NCI-H2171 (cell line): ENCODE results near the gene NPIPB8.
"Not testable (repeated sequence)": the region's sequence is repeated elsewhere in the genome, so short reads cannot be mapped to it uniquely, and the experiment has no call there.

Experiments used
- DNase-seq: peaks from one replicate; lab custom pipeline; 2025; lab: John Stamatoyannopoulos, UW

NPIPB8 gene

DNA sequence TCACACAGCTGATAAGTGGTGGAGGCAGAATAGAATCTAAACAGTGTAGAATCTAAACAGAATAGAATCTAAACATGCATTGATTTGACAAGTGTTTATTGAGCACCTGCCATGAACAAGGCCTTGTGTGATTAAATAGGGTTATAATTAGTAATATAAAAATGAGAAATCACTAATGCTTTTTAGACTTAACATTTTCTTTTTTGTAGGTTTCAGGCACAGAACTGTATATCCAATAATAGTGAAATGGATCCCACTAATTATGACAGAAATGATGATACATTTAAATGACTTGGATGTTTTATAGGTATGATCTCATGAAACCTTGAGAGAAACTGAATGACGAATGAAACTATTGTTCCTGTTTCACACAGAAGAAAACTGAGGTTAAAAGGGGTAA, at the start of gene NPIPB8:
Gene NPIPB8 (plus strand): TSS at position 301 of the 400 bp plus-strand sequence. CDS start 296 bp downstream, outside the sequence.
- not testable (repeated sequence) for DNase-seq

DNA sequence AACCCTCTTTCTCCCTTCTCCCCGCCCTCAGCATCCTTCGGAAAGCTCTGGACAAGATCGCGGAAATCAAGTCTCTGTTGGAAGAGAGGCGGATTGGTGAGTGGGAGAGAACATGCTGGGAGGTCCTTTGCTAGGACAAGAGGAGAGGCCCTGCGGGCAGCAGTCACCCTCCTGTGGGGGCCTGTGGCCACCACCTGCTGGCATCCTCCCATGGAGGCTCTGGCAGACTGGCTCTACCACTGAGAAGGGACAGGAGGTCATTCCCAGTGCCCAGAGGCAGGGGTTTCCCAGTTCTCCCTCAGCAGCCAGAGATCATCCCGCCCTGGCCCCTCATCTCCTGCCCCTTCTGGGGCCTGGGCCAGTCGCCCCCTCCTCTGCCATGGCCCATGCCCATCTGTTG, 48.8 kb upstream of the NPIPB8 start:
- DNase-seq = no peak

DNA sequence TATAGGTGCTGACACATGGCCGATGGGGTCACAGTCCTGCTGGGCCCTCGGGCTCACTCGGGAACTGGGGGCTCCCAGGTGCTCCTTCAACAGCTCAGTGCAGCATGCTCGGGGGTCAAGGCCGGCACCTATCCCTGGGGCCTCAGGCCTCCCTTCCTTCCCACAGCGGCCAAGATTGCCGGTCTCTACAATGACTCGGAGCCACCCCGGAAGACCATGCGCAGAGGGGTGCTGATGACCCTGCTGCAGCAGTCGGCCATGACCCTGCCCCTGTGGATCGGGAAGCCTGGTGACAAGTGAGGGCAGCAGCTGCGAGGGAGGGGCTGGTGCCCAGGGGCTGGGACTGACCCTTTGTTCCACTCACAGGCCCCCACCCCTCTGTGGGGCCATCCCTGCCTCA, 47.9 kb upstream of the NPIPB8 start:
- DNase-seq = no peak

DNA sequence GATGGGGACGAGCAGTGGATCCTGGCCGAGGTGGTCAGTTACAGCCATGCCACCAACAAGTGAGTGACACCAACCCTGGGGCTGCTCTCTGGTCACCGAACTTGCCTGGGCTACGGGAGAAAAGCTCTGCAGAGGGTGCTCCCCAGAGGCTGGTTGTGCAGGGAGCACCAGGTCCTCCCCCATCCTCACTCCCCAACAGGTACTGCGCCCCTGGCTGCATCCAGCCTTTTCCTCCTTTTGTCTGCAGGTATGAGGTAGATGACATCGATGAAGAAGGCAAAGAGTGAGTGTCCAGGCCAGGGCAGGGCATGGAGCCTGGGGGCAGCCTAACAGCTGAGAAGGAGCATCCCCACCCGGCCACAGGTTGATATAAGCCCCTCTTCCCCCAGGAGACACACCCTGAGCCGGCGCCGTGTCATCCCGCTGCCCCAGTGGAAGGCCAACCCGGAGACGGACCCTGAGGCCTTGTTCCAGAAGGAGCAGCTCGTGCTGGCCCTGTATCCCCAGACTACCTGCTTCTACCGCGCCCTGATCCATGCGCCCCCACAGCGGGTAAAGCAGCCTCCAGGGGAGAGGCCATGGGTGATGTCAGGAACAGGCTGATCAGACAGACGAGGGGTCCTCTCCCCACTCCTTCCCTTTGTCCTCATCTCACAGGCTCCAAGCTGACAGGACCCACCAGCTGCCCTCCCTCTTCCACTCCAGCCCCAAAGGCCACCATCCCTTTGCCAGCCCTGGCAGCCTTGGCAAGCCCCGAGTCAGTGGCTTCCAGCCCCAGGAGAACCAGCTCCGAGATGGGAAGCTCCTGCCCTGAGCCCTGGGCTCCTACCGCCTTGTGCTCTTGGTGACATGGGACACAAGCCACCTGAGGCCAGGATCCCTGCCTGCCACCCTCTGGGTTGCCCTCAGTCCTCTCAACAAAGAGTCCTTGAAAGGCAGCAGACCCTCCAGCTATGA, 47.2 kb upstream of the NPIPB8 start:
- no peak for DNase-seq

DNA sequence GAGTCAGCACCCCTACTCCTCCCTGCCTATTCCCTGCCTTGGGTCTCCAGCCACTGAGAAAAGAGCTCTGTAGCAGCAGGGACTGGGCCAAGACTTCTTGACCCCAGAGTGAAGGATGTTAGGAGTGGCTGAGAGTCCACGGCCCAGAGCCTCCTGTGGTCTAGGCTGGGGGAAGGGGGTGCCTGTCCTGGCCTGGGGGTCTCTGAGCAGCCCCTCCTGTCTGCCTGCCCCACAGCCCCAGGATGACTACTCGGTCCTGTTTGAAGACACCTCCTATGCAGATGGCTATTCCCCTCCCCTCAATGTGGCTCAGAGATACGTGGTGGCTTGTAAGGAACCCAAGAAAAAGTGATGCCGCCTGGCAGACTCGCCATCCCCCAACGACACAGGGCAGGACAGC, 46.5 kb upstream of the NPIPB8 start:
- no peak for DNase-seq

DNA sequence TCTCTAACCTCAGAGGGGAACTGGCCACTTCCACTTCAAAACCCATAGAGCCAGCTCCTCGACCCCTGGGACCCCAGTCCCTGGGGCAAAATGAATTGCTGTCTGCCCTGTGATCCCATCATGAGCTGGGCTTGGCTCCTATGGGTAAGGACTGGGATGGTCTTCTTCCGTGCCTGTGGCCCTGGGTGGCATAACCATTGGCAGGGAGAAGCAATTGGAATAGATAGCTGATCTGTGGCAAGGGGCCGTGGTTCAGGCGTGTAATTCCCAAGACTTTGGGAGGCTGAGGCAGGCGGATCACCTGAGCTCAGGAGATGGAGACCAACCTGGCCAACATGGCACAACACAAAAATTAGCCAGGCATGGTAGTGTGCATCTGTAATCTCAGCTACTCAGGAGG, 45.4 kb upstream of the NPIPB8 start:
- no peak for DNase-seq

DNA sequence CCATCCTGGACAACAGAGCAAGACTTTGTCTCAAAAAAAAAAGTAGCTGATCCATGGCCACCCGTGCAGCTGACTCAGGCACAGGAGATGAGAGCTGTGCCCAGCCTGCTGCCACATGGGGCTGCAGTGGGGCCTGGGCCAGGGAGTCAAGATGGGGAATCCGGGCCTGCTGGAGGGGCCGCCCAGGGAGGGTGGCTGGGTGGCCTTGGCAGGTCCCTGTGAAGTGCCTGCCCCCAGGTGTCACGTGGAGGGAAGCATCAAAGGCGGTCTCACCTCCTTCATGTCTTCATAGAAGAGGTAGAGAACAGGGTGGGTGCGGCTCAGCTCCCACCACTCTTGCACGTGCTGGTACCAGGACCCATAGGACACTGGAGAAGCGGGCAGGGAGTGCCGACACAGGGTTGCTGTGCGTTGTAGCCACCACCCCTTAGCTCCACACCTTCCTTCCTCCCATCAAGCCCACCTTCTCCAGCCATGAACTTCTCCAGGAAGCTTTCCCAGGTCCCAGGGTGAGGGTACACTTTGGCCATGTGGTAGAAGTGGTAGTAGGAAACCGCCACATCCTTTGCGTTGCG, 44.8 kb upstream of the NPIPB8 start:
- no peak for DNase-seq

DNA sequence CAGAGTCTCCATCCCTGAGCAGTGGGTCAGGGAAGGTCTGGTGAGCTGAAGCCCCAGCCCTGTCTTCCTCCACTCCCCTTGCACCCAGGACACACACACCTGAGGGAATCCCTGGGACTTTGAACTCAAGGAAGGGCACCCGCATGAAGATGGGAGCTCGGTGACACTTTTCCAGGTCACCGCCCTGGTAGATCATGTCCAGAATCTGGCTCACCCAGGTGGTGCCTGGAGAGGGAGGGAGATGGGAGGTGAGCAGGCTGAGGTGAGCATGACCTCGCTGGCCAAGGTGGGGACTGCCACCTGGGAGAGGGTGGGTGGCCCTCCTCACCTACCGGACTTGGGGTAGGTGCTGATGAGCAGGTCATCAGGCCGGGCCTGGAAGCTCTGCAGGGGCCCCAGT, 42.4 kb upstream of the NPIPB8 start:
- not testable (repeated sequence) for DNase-seq

DNA sequence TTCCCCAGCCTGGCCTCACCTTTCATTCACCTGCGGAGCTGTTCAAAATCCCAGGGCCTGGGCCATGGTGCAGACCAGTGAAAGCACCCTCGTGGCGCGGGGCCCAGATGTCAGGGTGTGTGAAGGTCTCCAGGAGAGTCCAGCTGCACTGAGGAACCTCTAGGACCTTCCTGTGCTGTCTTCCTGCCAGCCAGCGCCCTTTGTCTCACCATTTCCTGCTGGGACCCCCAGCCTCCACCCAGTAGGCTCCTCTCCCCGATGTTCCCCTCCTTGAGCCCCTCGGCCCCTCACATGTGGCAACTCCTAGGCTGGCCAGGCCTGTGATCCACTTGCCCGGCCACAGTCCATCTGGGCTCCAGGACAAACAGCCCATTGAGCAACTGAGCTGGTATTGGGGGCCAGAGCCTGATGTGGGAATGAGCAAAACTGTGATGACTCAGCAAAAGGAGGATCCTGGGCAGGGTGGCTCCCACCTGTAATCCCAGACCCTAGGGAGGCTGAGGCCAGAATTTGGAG, 41.7 kb upstream of the NPIPB8 start:
- DNase-seq = no peak

DNA sequence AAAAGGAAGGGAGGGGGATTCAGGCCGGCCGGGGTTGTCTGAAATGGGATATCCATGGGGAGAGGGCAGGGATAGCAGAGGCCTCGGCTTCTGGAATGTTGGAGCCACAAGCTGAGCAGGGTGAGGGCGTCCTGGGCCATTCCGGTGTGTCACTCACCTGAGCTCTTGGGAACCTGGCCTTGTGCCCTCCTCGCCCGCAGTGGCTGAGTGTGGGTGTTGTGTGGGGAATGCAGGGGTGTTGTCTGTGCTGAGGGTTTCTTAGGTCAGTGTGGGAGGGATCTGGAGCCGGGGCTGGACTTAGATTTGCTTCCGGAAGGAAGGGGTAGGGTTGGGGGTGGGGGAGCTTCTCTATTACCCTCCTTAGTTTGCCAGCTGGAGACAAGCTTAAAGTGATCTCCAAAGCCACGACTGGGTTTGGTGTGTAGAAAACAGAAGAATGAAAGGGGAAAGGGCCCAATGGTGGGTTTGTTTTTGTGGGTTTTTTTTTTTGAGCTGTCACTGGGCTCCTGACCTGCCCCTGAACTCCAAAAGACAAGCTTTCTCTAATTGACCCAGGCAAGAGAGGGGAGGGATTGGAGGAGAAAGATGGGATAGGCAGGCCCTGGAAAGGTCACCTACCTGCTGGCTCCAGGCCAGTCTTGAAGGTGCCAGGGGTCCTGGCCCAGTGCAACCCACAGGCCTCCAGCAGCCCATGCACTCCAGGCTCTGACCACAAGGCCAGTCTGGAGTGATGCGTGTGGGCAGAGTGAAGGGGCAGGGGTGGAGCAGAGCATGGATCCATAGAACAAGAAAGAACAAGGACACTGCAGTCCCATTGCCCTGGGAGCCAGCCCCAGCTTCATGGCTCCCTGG, 40.8 kb upstream of the NPIPB8 start, which contains the start of gene SULT1A2:
Gene SULT1A2 (minus strand): TSS at position 211 of the 852 bp plus-strand sequence. CDS start 1,120 bp downstream, outside the sequence.
- no peak for DNase-seq

DNA sequence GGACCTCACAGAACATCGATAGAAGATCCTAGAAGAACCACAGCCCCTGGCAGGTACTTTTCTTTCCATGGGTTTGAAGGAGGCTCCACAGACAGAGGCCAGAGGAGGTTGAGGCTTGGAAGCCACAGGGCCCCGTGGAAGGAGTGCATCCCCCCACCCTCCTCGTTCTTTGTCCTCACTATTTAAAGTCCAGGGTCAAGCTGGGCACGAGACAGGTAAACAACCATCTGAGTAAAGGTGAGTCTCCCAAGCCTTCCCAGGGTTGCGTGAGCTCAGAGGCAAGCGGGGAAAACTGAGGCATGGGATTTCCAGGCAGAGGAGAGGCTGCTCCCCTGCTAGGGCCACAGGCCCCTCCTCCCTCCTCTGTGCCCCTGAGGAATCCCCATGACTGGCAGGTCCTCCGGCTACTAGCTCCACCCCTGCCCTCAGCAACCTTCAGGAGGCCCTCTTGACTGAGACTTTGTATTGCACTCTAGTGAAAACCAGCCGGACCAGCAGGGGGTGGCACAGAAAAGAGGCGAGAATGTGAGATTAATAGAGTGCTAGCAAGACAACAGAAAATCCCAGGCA, 40.1 kb upstream of the NPIPB8 start:
- DNase-seq = no peak

DNA sequence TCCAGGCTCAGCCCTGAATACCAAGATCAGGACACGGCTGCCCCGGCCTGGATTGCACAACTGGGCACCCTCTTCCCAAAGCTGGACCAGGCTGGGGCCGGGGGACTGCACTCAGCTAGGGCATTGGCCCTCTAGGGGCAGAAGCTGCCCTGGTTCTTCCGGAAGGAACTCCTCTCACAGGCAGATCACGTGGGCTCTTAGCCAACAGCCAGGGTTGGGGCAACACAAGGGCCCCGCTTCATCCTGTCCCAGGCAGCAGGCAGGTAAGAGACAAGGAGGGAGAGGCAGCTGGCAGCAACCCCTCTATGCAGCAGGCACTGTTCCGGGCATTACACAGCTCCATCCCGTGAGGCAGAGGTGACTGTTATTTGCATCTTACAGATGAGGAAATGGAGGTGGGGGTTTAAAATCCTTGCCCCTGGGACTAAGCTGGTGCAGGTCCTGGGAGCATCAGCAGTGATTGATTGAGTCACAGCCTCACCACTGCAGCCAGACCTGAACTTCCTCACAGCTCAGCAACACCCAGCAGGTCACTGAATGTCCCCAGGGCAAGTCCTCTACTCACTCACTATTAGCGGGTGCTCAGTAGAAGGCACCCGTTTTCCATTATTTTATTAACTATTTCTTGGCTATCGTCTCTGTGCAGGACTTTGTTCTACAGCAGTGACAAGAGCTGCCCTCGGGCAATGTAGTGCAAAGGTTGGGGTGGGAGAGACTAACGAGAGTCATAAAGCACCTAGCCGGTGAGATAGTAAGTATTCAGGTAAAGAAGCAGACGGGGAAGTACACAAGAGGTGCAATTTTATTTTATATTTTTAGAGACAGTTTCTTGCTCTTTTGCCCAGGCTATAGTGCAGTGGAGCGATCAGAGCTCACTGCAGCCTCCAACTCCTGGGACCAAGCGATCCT, 38.2 kb upstream of the NPIPB8 start:
- DNase-seq = not testable (repeated sequence)

DNA sequence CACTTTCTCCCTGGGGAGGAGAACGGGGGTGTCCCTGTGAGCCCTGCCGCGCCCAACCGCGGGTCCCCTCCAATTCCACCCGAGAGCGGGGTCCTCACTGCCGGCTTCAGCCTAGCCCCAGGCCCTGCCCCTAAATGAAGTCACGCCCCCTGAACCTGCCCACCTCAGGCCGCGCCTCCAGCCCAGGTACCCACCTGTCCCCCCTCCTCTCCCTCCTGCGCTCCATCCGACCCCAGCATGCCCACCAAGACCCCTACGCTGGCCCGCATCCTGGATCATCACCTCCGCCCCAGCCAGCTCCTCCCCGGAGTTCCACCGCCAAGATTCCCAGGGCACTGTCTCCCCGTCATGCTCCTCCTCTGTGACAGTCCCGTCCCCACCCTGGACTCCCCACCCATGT, 36.9 kb upstream of the NPIPB8 start:
- DNase-seq = not testable (repeated sequence)

DNA sequence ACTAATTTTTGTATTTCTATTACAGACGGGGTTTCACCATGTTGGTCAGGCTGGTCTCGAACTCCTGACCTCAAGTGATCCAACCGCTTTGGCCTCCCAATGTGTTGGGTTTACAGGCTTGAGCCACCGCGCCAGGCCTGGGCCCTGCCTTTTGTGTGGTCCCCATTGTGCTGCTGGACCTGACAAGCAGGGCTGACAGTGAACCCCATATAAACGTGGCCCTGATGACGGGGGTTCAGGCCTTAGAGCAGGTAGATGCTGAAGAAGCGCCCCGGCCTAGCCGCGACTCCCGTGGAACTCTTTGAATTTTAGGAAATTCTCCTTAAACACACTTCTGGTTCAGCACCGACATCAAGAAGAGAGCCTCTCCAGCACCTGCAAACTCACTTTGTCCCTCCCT, 36.3 kb upstream of the NPIPB8 start:
- DNase-seq = not testable (repeated sequence)

DNA sequence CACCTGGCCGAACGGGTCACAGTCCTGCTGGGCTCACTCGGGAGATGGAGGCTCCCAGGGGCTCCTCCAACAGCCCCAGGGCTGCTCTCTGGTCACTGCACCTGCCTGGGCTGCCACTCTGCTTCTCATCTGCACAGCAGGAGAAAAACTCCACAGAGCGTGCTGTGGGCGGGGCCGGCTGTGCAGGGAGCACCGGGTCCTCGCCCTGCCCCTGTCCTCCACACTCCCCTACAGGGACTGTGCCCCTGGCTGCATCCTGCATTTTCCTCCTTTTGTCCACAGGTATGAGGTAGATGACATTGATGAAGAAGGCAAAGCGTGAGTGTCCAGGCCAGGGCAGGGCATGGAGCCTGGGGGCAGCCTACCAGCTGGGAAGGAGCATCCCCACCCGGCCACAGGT, 35.8 kb upstream of the NPIPB8 start:
- not testable (repeated sequence) for DNase-seq

DNA sequence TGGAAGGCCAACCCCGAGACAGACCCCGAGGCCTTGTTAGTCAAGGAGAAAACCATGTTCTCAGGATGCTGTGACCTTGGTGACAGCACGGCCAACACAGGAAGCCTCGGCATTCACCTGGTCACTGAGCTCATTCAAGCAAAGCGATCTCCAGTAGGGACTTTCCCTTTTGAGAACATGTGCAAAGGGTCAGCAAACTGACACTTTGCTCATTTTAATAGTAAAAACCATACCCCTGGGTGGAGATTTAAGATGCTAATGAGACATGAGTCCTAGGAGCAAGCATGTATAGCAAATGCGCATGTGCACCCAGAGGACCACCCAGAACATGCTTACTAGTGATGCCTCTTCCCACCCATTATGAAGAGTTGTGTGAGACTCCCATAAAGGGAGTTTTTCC, 35.3 kb upstream of the NPIPB8 start:
- DNase-seq = no peak

DNA sequence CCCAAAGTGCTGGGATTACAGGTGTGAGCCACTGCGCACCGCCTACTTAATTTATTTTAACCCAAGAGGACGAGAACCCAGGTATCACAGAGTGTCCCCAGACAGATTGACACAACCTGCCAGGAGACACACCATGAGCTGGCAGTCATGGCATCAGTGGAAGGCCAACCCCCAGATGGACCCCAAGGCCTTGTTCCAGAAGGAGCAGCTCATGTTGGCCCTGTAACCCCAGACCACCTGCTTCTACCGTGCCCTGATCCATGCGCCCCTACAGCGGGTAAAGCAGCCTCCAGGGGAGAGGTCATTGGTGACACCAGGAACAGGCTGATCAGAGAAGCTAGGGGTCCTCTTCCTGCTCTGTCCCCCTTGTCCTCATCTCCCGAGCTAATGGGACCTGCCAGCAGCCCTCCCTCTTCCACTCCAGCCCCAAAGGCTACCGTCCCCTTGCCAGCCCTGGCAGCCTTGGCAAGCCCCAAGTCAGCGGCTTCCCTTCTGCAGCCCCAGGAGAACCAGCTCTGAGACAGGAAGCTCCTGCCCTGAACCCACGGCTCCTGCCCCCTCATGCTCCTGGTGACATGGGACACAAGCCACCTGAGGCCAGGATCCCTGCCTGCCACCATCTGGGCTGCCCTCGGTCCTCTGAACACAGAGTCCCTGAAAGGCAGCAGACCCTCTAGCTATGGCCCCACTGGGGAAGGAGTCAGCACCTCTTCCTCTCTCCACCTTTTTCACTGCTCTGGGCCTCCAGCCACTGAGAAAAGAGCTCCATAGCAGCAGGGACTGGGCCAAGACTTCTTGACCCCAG, 34.3 kb upstream of the NPIPB8 start:
- DNase-seq = no peak

DNA sequence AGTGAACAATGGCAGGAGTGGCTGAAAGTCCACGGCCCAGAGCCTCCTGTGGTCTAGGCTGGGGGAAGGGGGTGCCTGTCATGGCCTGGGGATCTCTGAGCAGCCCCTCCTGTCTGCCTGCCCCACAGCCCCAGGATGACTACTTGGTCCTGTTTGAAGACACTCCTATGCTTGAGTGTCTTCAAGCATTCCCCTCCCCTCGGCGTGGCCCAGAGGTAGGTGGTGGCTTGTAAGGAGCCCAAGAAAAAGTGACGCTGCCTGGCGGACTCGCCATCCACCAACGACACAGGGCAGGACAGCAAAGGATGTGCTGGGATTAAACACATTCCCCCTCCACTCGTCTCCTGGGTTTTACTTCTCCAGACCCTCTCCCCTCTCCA, 33.7 kb upstream of the NPIPB8 start:
- no peak for DNase-seq

DNA sequence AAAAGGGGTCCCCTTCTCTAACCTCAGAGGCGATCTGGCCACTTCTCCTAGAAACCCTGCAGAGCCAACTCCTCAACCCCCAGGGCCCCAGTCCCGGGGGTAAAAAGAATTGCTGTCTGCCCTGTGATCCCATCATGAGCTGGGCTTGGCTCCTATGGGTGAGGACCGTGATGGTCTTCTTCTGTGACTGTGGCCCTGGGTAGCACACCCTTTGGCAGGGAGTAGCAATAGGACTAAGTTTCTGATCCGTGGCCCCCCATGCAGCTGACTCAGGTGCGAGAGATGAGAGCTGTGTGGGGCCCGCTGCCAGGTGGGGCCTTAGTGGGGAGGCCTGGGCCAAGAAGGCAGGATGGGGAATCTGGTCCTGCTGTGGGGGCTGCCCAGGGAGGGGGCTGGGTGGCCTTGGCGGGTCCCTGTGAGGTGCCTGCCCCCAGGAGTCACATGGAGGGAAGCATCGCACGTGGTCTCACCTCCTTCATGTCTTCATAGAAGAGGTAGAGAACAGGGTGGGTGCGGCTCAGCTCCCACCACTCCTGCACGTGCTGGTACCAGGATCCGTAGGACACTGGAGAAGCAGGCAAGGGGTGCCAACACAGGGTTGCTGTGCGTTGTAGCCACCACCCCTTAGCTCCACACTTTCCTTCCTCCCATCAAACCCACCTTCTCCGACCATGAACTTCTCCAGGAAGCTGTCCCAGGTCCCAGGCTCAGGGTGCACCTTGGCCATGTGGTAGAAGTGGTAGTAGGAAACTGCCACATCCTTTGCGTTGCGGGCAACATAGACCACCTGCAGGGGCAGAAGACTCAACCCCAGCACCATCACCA, 31.4 kb upstream of the NPIPB8 start:
- DNase-seq = no peak
